C1 segment of cervical spinal cord (tissue), 14 donors: ENCODE measurements around the gene IGIP.

Source experiments
- DNase-seq, 14 donors: peaks; one replicate each; lab custom pipeline; 2025; lab: John Stamatoyannopoulos, UW

Gene IGIP

DNA sequence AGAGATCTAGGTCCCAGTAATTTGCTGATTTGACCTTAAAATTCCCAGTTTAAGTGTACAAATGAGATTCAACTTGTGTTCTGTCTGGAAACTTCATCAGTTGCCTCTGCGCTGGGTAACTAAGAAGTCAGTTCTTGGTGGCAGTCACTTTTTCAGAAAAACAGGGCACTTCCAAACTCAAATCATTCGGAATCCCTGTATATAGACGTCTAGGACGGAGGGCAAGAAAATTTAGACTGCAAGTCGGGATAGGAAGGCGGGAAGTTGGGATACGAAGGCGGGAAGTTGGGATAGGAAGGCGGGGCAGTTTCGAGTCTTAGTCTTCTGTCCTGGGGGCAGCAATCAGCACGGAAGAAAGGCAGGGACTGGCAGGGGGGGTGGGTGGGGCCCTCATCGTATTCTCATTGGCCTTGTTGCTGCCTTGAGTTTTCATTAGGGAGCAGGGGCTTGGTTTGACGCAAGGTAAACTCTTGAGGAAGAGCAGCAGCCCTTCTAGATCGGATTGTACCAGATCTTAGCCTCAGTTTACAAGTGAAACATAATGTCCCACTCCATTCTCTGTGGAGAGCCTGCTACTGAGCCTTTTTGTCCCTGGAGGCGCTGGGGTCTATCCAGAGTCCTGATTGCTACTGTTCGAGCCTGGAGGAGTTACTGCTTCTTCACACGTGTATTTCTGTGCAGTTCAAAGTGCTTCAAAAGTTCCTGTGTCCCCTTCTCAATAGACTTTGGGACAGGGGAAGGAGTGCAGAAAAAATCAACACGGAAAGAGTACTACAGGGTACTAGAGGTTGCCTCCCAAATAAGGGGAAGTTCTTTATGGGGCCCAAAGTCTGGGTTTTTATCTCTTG is 14.5 kb upstream of the IGIP start:
- no peak for DNase-seq

DNA sequence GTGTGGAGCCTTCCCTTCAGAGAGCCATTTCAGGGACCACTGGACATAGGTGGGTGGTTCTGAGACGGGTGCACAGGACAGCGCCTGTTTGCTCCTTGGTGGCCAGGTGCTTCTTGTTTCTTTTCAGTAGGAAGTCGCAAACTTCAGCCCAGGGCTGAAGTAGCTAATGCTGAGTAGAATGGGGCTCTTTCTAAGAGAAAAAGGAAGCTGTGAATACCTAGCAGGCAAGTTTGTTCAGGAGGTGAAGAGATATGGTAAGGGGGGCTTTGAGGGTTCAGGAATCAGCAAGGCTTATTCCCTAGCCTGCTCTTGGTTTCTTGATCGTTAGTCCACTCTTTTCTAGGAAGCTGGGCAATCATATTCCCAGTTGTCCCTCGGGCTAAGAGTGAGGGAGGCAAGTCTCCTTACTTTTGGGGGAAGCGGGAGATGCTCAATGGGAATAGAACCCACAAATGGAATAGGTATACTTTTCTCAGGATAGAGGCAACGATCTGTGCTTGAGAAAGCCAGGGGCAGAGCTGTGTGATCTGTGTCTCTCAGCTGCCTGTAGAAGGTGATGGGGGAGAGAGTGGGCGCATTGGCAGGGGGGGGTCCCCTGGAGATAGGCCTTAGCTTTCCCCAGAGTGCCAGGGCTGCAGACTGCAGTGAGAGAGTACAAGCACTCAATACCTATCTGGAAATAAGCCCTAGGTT is 13.7 kb upstream of the IGIP start:
- no peak for DNase-seq

DNA sequence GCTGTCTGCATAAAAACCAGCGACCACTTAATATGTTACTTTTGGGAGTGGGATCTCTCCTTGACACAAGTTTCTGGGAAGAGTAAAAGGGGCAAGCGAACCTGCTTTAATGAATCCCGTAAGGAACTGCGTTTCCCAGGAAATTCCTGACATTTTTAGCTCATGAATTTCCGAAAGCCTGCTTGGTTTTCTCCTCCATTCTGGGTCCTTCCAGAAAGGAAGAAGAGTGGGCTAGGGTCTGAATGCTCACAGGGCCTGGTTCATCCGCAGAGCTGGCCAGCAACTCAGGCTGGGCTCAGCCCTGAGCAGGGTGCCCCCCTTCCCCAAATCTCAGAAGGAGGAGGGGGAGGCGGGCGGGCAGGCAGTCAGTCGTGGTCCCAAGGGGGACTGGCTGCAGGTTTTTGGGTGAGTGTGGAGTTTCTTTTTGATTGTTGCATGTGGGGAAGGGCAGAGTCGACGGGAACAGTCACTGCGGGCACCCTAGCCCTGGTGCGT is 13.0 kb upstream of the IGIP start:
- DNase-seq = no peak

DNA sequence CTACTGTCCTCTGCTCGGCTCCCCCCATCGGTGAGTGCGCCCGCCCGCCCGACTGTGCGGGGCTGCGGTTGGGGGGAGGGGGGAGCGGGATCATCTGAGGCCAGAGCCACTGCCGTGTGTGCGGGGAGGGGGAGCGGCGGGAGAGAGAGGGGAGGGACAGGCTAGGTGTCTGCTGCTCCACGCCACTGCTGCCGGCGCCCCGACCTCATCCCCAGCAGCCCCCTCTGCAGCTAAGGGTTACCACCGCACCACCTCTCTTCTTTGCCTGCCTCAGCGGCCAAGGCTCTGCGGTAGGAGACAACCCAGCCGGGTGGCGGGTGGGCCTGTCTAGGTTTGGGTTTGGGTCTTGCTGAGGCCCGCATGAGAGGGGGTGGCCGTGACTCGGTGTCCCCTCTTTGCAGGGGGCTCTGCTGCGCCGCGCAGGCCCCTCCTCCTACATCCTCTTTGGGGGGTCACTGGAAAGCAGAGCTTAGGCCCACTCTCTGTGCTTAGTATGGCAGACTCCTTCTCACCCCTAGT is 12.5 kb upstream of the IGIP start:
- DNase-seq = peak in 6 of 14 donors; percentile 35 to 69 (median 44)

DNA sequence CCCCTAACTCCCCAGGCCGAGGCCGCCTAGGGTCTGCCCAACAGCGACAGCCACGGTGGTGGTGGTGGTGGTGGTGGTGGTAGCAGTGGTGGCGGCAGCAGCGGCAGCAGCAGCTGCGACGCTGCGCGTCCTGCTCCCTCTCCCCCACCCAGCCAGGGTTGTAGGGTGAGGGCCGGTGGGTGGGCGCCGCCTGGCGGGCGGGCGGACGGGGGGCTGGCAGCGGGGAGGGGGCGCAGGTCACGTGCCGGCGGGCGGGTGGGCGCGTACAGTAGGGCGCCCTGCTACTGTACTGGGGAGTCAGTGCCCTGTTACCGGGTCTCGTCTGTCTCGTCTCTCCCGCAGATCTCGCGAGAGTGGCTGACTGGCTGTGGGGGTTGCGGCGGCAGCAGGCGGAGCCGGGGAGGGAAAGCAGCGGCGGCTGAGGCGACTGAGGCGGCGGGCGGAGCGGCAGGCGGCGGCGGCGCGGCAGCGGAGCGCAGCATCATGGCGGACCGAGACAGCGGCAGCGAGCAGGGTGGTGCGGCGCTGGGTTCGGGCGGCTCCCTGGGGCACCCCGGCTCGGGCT is 12.0 kb upstream of the IGIP start, which contains the start of gene PURA:
TSS of gene PURA (plus strand) at position 411 of the 565 bp plus-strand sequence. CDS start at position 484, 73 bp downstream.
- peak in 13 of 14 donors; percentile 62 to 87 (median 80) for DNase-seq

DNA sequence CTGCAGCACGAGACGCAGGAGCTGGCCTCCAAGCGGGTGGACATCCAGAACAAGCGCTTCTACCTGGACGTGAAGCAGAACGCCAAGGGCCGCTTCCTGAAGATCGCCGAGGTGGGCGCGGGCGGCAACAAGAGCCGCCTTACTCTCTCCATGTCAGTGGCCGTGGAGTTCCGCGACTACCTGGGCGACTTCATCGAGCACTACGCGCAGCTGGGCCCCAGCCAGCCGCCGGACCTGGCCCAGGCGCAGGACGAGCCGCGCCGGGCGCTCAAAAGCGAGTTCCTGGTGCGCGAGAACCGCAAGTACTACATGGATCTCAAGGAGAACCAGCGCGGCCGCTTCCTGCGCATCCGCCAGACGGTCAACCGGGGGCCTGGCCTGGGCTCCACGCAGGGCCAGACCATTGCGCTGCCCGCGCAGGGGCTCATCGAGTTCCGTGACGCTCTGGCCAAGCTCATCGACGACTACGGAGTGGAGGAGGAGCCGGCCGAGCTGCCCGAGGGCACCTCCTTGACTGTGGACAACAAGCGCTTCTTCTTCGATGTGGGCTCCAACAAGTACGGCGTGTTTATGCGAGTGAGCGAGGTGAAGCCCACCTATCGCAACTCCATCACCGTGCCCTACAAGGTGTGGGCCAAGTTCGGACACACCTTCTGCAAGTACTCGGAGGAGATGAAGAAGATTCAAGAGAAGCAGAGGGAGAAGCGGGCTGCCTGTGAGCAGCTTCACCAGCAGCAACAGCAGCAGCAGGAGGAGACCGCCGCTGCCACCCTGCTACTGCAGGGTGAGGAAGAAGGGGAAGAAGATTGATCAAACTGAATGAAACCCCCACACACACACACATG is 11.2 kb upstream of the IGIP start:
- peak in 12 of 14 donors; percentile 48 to 81 (median 66) for DNase-seq

DNA sequence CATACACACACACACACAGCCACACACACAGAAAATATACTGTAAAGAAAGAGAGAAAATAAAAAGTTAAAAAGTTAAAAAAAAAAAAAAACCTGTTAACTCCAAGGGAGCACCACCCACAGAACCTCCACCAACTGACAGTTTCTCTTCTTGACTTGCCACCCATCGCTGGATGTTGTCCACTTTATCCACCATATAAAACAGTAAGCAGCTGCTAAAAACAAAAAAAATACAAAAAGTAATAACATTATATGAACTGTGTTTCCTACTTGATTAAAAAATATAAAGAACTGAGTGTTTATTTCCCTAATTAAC is 10.6 kb upstream of the IGIP start:
- DNase-seq = no peak

DNA sequence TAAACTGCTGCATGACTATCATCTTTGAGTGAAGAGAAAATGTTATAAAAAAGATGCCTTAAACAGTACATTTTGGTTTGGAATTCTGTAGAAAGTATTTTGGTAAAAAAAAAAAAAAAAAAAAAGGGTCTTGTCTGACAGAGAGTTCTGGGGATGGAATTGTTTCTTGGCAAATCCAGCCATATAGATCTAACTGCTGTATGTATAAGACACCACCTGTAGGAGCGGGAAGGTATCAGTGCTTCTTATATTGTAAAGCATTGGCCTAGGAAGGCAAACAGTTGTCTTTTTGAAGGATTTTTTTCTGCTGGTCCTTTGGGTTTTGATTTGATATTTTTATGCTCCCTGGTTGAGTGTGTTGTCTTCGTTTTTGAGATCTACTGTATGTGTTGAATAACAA is 9.0 kb upstream of the IGIP start:
- no peak for DNase-seq

DNA sequence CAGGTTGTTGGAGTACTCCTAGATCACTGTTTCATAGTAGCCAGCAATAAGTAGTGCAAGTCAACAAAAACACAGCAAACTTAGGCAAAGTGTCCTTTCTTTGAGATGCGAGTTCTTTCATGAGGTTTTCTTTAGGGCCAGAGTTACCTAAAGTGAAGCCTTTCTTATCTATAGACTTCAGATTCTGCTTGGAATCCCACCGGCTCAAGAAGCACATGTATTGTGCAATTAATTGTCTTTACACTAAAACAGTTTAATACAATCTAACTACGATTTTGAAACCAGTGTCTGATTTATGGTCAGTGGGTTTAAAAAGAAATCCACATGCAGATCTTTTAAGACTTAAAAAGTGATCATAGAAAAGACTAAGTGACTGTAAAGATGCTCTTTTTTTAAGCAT is 8.2 kb upstream of the IGIP start:
- no peak for DNase-seq

DNA sequence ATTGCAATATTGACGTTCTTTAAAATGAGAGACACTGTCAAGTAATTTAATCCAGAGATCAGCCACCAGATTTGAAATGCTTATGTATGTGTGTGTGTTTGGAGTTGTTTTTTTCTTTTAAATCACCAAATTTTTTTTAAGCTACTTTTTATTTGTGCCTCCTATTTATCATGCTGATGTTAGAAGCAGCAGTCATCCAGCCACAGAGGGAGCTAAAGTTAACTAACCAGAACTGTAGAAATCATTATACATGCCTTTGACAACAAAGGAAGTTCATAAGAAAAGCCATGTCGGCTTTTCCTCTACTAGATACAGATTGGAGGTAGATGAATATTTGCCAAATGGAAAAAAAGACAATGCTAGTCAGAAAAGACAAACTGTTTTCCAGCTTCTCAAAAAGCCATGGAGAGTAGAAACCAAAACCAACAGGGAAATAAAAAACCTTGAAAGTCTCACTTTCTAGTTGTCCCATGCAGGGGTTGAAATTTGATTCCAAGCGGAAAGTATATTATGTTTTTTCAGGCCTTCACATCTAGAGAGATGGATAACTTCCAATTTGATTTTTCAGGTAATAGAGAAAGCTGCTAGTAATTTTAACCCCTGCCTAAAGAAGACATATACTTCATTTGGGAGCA is 7.3 kb upstream of the IGIP start:
- no peak for DNase-seq

DNA sequence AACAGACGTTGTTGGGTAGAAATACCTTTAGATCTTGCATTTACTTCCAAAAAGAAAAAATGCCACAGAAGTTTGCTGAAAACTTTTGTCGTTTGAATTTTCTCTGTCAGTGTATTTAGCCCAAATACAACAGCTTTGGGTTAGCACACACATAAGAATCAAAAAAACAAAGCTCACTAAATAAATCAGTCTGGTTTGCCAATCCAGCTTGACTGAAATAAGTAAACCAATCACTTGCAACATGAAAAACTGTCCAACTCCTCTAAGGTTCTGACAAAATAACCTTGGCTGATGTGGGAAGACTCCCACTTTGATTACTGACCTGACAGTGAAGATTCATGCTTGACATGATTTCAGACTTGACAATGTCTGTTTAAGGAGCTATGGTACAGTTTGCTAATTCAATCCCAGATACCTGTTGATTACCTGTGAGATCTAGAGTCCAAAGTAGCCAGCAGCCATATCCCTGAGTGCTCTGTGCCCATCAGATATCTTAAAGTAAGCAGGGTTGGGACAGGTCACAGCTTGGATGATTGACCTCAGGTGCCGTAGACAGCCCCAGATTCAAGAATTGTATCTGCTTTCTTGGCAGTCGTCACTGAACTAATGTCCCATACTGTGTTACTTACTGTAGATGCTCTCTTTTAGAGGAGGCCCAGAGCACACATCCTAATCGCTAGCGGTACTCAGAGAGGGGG is 727 bp downstream of the IGIP start:
- no peak for DNase-seq

DNA sequence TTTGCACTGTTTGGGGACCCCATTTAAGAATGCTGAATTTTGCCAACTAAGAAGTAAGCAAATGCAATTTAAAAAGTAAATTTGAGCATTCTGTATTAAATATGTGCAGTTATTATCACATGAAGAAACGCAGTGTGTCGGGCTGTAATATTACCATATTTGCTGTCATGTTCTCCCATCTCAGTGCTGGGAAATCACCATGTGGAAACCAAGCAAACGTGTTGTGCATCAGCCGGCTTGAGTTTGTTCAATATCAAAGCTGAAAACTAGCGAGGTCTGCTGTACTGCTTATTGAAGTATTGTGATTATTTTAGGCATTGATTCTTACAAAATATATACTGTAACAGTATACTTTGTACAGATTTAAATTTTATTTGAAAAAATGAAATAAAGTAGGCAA is 2.6 kb downstream of the IGIP start:
- no peak for DNase-seq

DNA sequence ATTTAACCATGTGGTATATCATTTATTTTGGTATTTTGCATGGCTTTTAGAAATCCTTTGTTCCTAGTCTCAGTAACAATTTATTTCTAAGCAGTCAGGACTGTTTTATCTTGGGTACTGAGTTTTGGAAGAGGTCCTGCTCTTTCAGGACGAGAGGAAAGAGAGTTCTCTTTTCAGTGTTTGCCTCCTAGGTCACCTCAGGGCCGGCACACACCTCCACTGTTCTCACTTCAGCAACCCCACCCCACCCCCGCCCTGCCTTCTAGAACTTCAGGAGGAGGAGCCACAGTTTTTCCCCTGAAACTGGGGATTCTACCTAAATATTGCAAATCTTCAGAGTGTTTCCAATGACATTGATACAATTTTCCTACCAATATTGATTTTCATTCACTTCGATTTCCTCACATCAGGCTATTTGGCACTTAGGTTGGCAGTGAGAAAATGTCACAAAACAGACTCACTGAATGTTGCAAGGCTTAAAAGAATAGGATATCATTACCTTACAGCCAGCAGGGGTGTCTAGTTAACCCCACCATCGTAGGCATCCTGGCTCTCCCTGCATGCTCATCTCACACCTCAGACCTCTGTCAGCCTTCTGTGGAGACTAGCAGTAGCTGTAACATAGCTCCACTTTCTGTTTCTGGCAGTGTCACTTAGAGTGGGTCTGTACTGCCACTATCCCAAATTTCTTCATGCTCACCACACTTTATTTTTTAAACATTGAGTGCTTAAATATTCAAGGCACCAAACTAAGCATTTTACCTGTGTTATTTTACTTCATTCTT is 5.4 kb downstream of the IGIP start:
- DNase-seq = no peak

DNA sequence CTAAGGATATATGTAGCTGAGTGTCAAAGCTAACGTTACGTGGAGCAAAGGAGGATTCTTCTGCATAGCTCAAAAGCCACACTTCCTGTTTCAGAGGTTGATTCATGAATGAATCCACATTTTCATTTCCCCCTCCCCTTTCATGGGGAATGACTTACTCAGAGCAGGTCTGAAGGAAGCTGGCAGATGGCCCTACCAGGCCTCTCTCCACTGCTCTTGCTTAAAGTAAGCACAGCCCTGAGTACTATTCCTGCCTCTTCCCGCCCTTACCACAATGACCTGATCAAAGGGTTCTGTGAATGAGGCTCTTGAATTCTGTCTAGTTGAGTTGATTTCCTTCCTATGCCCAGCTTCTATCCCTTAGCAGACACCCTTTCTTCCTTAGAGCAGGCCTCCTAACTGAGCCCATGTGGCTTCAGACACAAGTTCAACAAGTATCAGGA is 6.3 kb downstream of the IGIP start:
- no peak for DNase-seq

DNA sequence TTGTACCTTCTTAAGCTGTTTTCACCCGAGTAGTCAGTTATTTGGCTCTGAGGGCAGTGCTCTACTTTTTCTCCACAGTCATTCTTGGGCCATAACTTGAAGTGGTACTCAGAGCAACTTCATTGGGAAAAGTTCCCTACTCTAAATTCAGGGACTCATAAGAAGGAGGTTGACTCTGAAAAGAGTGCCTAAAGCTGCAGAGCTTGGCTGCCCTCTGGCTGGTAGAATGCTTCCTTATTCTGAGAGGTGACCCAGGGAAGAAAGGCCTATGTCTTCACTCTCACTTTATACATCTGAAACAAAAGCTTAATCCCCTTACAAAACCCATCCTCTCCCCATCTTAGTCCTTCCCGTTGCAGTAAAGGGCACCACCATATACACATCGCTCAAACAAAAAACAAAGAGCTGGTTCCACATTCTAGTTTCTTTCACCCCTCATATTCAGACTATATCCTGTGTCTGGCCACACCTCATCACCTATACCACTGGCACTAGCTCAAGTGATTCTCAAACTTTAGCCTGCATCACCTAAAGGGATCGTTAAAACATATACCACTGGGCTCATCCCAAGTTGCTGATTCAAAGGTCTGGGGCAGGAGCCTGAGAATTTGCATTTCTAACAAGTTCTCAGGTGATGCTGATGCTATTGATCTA is 7.9 kb downstream of the IGIP start:
- DNase-seq = no peak

DNA sequence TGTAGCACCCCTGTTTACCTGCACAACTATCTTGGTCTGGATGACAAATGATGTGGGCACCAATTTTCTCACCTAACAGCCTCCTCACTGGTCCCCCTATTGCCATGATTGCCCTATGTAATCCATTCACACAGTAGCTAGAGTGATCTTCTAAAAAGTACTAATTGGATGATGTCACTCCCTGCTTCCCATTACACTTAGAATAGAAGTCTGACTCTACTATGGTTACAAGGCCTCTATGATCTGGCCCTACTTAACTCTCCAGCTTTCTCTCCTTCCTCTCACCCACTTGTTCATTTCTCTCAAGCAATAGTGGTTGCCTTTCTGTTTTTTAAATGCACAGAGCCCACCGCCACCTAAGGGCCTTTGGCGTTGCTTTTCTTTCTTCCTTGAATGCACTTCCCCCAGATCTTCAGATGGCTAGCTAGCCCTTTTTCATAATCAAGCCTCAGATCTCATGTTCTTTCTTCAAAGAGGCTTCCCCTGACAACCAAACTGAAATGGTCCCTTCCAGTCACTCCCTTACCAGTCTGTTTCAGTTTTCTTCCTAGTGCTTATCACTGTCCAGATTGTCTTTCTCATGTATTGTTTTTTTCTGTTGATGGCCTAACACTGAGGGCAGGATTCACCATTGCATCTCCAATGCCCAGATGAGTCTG is 8.7 kb downstream of the IGIP start:
- no peak for DNase-seq

DNA sequence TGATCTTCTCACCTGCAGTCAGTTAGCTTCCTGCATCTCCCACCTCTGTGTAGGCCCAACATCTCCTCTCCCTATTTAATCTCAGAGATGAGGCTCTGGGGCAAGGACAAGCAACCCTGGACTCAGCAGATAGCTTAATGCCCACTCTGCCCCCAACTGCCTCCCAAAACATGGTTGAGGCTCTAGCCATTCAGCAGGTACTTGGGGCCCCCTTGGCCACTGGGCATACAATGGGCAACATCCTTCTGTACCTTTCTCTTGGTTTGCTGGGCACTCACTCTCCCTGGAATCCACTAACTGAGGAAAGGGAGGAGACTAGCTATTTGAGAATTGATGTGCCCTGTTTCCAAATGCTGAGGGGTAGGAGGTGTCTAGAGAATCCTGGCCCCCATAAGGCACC is 9.4 kb downstream of the IGIP start:
- no peak for DNase-seq

DNA sequence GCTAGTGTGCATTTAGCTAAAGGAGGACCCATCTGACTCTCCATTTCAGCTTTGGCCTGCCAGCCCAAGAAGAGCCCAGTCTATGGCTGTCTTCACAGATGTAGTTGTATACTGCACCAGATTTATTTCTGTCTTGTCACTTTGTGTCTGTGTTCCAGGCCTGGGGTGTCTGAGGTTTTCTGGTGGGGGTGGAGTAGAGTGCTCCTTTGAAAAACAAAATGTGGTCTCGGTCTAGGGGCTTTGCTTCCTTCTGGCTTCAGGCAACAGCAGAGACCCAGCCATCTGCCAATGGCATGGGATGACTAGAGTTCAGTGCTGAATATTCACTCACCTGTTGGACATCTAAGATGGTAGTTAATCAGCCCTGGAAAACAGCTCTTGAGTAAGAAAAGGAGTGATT is 10.9 kb downstream of the IGIP start:
- DNase-seq = no peak
